GM19240 (cell line): ENCODE measurements around the gene MAPKAP1.

Experiments
- DNase-seq: peaks from one replicate; pipeline ENCODE4 v3.0.0; 2011; ENCODE audit warnings: low spot score; ENCODE audit not compliant: insufficient read length

MAPKAP1 gene

DNA sequence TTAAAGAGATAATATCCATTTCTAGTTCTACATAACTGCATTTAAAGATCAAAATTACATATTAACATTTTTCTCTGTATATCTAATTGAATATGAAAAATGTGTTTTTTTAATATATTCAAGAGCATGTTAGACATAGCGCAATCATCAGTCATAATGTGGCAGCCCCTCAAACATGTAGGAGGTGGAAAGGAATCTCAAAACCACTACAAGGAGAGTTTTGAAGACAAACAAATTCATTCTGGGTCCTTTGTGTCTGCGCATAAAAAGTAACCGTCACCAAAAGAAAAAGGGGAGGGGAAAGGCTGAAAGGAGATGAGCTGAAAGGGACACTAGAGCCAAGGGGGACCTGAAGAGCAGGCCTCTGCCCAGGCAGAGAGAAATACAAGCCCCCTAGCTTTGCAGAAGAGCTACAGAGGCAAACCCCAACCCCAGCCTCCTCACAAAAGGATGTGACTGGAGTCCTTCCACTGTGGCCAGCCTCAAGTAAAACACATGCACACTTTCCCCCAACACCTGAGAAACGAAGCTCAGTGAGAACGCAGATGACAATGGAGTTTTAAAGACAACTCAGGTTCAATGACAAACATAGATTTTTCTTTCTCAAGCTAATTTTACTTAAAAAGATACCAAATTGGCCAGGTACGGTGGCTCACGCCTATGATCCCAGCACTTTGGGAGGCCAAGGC lies 62.0 kb downstream of the MAPKAP1 start:
- no peak for DNase-seq

DNA sequence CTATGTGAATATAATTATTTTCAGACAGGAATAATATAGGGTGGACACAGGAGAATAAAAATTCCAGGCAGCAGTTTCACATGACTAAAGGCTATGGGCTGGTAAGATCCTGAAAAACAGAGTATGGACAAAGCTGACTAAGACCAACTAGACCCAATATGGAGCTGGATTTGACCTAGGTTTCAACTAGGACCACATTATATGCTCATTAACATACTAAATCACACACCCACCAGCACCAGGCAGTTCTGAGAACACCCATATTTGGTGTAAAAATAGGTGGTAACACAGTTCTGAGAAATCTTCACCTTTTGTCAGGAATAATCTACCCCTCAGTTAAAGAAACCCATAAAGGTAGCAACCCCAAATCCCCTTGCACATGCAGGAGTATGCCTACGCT lies 64.7 kb downstream of the MAPKAP1 start:
- DNase-seq = no peak

GRCh38 chr9:125639057-125639456 lies 68.0 kb downstream of the MAPKAP1 start:
- DNase-seq = no peak

DNA sequence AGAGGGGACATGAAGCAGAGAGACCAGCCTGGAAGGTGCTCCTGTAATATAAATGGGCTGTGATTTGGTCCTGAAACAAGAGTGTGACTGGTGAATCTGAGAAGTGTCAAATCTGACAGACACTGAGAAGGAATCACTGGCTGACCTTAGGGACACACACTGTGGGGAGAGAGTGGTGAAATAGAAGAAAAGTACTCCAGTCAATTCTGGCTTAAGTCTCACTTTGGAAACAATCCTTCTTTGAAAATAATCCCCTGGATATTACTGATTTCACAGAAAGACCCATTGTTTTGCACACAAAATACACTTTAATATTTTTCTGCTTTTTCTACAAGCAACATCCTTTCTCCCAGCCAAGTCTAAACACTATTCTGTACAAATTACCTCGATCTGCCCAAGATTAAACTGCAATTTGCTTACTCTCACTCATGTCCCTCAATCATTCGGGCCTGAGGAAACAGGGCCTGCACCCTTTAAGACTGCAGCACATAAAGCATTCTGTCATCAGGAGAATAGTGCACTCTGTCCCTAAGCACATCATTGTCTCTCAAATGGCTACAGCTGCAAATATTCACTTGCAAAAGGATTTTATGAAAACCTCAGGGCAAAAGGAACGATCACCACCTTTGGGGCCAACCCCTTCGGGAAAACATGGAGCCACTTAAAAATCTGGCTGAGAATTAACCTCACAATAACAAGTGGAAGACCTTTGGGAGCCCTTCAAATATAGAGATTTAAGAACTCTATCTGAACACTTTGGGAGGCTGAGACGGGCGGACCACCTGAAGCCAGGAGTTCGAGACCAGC lies 68.6 kb downstream of the MAPKAP1 start:
- no peak for DNase-seq

GRCh38 chr9:125637241-125637640 lies 69.8 kb downstream of the MAPKAP1 start:
- no peak for DNase-seq

GRCh38 chr9:125635888-125636287 lies 71.1 kb downstream of the MAPKAP1 start:
- DNase-seq = no peak

DNA sequence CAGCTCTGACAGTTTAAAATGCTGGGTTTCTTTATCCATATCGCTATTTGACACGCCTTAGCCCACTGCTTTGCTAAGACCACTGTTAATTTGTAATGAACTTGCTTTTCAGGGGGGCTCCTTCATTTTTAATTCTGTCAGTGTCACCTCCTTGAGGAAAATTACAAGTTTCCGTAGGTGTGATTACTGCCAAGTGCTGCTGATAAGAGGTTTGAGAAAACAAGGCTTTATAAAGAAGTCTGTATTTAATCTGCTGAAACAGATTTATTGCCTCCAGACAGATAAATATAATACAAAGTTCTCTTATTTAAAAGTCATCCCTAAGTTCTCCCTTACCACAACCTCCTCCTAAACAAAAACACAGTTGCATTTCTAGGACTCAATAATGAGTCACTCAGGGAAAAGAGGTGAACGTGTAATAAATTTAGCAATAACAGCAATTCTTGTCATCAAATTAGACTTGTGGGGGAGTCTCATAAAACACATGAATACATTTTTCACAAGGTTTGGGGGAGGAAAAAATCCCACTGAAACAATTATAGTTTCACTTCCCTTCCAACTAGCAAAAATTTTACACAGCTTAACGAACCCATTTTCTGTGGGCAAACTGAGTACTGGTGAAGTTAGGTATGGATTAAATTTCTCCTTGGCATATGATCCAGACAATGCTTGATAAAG lies 72.8 kb downstream of the MAPKAP1 start:
- no peak for DNase-seq

- no peak for DNase-seq
Measured at GRCh38 chr9:125633116-125633745, 73.8 kb downstream of the MAPKAP1 start.

DNA sequence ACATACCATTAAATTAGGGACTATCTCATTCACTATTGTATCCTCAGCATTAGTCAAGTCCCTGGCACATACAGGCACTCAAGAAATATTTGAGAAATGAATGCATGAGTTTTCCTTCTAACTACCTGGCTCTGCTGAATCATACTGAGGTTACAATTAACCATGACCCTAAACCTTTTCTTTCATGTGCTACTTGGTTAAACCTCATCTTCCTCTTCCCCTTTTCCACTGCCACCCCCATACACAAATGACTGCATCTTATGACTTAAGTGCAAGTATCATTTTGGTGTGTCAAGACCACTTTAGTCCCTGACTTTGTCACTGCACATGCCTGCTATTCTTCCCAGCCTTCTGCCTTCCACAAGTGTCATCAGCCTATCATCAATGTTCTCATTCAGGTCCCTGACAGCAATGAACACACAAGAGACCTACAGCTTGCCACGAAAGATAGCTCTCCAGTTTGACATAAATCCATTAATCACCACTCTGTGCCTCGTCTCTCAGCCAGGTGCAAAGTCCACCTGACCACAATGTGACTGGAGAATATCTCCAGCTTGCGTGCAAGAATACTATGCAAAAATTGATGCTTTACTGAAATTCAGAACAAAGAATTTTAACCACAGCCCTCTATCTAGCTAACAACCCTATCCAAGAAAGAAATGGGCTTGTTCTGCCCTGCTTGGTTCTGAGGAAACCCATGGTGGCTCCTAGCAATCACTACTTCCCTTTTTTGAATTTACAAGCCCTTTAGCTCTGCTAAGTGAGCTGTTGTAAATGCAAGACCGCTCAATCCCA lies 74.5 kb downstream of the MAPKAP1 start:
- peak; percentile 35 for DNase-seq

DNA sequence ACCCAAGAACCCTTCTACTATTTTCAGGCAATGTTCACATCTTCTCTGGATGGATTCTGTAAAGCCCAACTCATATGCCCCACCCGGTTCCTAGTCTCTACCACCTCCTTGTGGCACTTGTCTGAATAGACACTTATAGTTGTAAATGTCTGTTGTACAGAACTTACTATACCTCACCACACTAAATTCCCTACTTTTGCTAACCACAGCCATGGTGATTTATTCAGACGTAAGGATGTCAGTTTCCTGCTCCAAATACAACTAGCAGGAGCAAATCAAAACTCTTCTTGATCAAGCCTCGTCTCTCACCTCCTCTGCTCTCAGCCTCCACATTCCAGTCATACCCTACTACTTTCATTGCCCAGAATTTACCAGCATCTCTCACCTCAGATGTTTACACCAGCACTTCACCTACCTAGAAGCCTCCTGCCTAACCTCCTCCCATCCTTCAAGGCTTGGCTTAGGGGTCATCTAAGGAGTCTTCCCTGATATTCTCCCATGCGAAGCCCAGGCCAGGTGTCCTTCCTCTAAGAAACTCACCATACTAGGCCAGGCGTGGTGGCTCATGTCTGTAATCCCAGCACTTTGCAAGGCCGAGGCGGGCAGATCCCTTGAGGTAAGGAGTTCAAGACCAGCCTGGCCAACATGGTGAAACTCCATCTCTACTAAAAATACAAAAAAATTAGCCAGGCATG lies 75.5 kb downstream of the MAPKAP1 start:
- DNase-seq = no peak

GRCh38 chr9:125630436-125630835 lies 76.6 kb downstream of the MAPKAP1 start:
- DNase-seq = no peak

DNA sequence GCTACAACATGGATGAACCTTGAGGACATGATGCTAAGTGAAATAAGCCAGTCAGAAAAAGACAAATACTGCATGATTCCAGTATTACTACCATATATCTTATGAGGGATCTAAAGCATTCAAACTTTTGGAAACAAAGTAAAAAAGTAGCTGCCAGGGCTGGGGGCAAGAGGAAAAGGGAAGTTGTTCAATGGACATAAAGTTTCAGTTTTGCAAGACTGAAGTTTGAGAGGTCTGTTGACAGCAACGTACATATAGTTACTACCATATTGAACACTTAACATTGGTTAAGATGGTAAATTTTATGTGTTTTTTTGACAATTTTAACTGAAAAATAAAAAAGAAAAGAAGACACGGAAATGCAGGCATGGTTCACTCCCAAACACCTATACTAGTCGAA lies 77.6 kb downstream of the MAPKAP1 start:
- DNase-seq = no peak

- DNase-seq = no peak
Measured at GRCh38 chr9:125626187-125626586, 80.8 kb downstream of the MAPKAP1 start.

DNA sequence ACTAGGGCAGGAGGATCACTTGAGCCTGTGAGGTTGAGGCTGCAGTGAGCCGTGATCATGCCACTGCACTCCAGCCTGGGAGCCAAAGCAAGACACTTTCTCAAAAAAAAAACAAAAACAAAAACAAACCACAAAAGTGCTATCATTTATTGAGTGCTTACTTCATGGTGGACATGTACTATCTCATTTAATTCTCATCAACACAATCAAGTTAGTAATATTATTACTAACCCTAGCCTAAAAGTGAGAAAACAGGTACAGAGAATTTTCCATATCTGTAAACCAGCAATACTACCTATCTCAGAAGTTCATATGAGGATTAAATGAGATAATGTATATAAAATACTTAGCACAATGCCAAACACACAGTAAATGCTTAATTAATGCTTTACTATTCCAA lies 85.8 kb downstream of the MAPKAP1 start:
- no peak for DNase-seq

GRCh38 chr9:125620216-125620615 lies 86.8 kb downstream of the MAPKAP1 start:
- no peak for DNase-seq

DNA sequence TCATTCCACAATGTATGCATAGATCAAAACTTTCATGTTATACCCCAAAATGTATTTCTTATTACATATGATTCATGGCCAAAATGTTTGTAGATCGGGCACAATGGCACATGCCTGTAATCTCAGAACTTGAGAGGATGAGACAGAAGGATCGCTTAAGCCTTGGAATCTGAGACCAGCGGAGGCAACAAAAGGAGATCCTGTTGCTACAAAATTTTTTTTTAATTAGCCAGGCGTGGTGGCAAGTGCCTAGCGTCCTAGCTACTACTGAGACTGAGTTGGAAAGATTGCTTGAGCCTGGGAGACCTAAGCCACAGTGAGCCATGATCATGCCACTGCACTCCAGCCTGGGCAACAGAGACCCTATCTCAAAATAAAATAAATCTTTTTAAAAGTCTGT lies 89.9 kb downstream of the MAPKAP1 start:
- no peak for DNase-seq

GRCh38 chr9:125613141-125613540 lies 93.9 kb downstream of the MAPKAP1 start:
- no peak for DNase-seq

GRCh38 chr9:125612616-125613015 lies 94.4 kb downstream of the MAPKAP1 start:
- DNase-seq = no peak

DNA sequence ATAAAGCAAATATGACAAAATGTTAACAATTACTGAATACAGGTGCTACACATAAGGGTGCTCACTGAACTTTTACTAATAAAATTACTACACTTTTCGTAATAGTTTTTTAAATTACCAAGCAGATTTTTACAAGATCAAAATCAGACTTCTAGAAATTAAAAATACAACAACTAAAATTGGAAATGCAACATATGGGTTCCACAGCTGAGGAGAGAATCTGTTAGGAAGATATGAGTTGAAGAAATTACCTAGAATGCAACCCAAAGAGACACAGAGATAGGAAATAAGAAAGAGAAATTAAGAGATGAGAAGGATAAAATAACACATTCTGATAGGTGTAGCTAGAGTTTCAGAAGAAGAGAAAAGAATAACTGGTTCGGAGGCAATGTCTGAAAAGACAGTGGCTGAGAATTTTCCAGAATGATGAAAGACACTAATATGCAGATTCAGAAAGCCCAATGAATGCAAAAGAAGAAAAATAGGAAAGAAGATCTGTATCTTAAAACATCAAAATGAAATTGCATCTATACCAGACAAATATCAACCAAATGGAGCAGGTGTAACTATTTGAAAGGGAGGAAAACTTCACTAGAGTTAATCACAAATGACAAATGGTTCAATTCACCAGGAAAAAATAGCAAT lies 95.8 kb downstream of the MAPKAP1 start:
- no peak for DNase-seq

DNA sequence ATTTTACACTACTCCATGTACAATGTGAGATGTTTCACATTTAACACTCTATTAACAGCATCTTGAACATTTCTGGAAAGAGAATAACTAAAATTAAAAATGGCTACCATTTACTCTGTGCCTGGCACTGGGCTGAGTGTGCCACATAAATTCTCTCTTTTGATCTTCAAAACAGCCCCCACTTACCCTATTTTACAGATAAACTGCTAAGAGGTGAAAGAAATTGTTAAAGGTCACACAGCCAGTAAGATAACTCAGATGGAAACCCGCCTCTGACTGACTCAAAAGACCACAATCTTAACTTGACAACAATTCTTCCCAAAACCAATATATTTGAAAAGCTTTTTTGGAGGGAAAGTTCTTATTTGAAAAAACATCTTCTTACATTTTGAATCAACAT lies 97.3 kb downstream of the MAPKAP1 start:
- no peak for DNase-seq
